ENCODE measurements around the gene LRRC47. TPM values are rescaled to one million over a fixed set of nuclear protein-coding genes. Genes with fewer than 3 reads are reported as not detected.

The LRRC47 gene
- total RNA-seq, 4 donors from 2014 or later = 64.2 to 97.2 (median 89.9) TPM

- Histone ChIP-seq H3K36me3 (peaks cover 0 to 67% of the 10 kb centered on the region in 2 donors), H3K4me1 (peaks cover 0 to 13% of the 10 kb centered on the region in 2 donors), H3K4me3 (no peak overlapping the region), H3K9me3 (no peaks in the 10 kb centered on the region), H3K27me3 (no peaks in the 10 kb centered on the region), H3K27ac (no peak overlapping the region)
- in situ Hi-C loops (cut with MboI; ENCODE audit: low sequenced_read_pairs in 4 of 4) = loop anchor here in 1 of 4 donors (25.0 kb wide), 1 partner anchor 102 kb away; no protein-coding TSS in a partner anchor
- ATAC-seq (no peak), DNase-seq (no peak)
- TF ChIP-seq POLR2A (IDR thresholded peaks at IDR 0.05) (no peak), CTCF (IDR thresholded peaks at IDR 0.05 in 4 of 5, conservative IDR thresholded peaks at IDR 0.05 in 1 of 5) (no peak)
- intact Hi-C loops (cut with DNase I; ENCODE audit: low total_unique reads) = no loop called here
These were observed 10.7 kb downstream of the LRRC47 start for GRCh38 chr1:3785456-3786157.

- in situ Hi-C loops (cut with MboI; ENCODE audit: low sequenced_read_pairs in 4 of 4) (loop anchor here in 1 of 4 donors (25.0 kb wide), 1 partner anchor 102 kb away; no protein-coding TSS in a partner anchor), intact Hi-C loops (cut with DNase I; ENCODE audit: low total_unique reads) (no loop called here)
- Histone ChIP-seq H3K36me3 (peaks cover 0 to 73% of the 10 kb centered on the region in 2 donors), H3K27ac (no peak overlapping the region), H3K4me1 (peaks cover 0 to 13% of the 10 kb centered on the region in 2 donors), H3K4me3 (no peak overlapping the region), H3K27me3 (no peaks in the 10 kb centered on the region), H3K9me3 (no peaks in the 10 kb centered on the region)
- DNase-seq (no peak), ATAC-seq (no peak)
- TF ChIP-seq POLR2A (IDR thresholded peaks at IDR 0.05) (no peak), CTCF (IDR thresholded peaks at IDR 0.05 in 4 of 5, conservative IDR thresholded peaks at IDR 0.05 in 1 of 5) (no peak)
These were observed 11.3 kb downstream of the LRRC47 start for GRCh38 chr1:3785045-3785444.

- DNase-seq = no peak
- intact Hi-C loops (cut with DNase I; ENCODE audit: low total_unique reads) = no loop called here
- in situ Hi-C loops (cut with MboI; ENCODE audit: low sequenced_read_pairs in 4 of 4) = loop anchor here in 1 of 4 donors (25.0 kb wide), 1 partner anchor 103 kb away; no protein-coding TSS in a partner anchor
- Histone ChIP-seq H3K4me1 (peaks cover 0 to 7% of the 10 kb centered on the region in 2 donors), H3K9me3 (no peaks in the 10 kb centered on the region), H3K27me3 (no peaks in the 10 kb centered on the region), H3K4me3 (no peak overlapping the region), H3K36me3 (peaks cover 0 to 85% of the 10 kb centered on the region in 2 donors), H3K27ac (no peak overlapping the region)
- TF ChIP-seq CTCF (IDR thresholded peaks at IDR 0.05 in 4 of 5, conservative IDR thresholded peaks at IDR 0.05 in 1 of 5) (no peak), POLR2A (IDR thresholded peaks at IDR 0.05) (no peak)
- no peak for ATAC-seq
These were observed 12.4 kb downstream of the LRRC47 start for GRCh38 chr1:3783651-3784474.

- Histone ChIP-seq H3K4me3 (no peak overlapping the region), H3K9me3 (no peaks in the 10 kb centered on the region), H3K36me3 (peaks cover 0 to 69% of the 10 kb centered on the region in 2 donors), H3K27ac (no peak overlapping the region), H3K4me1 (peaks cover 0 to 5% of the 10 kb centered on the region in 2 donors), H3K27me3 (no peaks in the 10 kb centered on the region)
- DNase-seq = no peak
- in situ Hi-C loops (cut with MboI; ENCODE audit: low sequenced_read_pairs in 4 of 4) (loop anchor here in 1 of 4 donors (25.0 kb wide), 1 partner anchor 106 kb away; no protein-coding TSS in a partner anchor), intact Hi-C loops (cut with DNase I; ENCODE audit: low total_unique reads) (no loop called here)
- TF ChIP-seq CTCF (IDR thresholded peaks at IDR 0.05 in 4 of 5, conservative IDR thresholded peaks at IDR 0.05 in 1 of 5) (no peak), POLR2A (IDR thresholded peaks at IDR 0.05) (no peak)
- no peak for ATAC-seq
These were observed 15.4 kb downstream of the LRRC47 start for GRCh38 chr1:3780901-3781300.

All from gastrocnemius medialis (tissue), 4 donors.